ENCODE measurements around the gene ADO.
A peak's percentile ranks its signal among the peaks of the same experiment; 100 is the strongest.
"Not testable (repeated sequence)": the region's sequence is repeated elsewhere in the genome, so short reads cannot be mapped to it uniquely, and the experiment has no call there.

Gene ADO

GRCh38 chr10:62784537-62784936 is 20.0 kb upstream of the ADO start:
- not testable (repeated sequence) for ATAC-seq, DNase-seq, H3K27ac Mint-ChIP-seq, H3K4me3 Mint-ChIP-seq
- peaks cover 42% of the 10 kb centered on the region for H3K27me3 Mint-ChIP-seq
- peaks cover 26% of the 10 kb centered on the region for H3K4me1 Mint-ChIP-seq
- H3K9me3 Mint-ChIP-seq, result peaks cover 24 to 30% of the 10 kb centered on the region in 2 donors

DNA sequence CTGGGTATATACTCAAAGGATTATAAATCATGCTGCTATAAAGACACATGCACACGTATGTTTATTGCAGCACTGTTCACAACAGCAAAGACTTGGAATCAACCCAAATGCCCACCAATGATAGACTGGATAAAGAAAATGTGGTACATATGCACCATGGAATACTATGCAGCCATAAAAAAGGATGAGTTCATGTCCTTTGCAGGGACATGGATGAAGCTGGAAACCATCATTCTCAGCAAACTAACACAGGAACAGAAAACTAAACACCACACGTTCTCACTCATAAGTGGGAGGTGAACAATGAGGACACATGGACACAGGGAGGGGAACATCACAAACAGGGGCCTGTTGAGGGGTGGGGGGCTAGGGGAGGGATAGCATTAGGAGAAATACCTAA is 16.2 kb upstream of the ADO start:
- H3K27me3 Mint-ChIP-seq, result peaks cover 54% of the 10 kb centered on the region
- H3K4me1 Mint-ChIP-seq, ATAC-seq, H3K4me3 Mint-ChIP-seq, H3K27ac Mint-ChIP-seq, DNase-seq: not testable (repeated sequence)
- H3K9me3 Mint-ChIP-seq, result peaks cover 21 to 24% of the 10 kb centered on the region in 2 donors

GRCh38 chr10:62788861-62789467 is 15.6 kb upstream of the ADO start:
- peaks cover 54% of the 10 kb centered on the region for H3K27me3 Mint-ChIP-seq
- ATAC-seq (no peak), DNase-seq (no peak)
- no peak overlapping the region for H3K4me3 Mint-ChIP-seq
- H3K27ac Mint-ChIP-seq, result no peak overlapping the region
- H3K4me1 Mint-ChIP-seq, result no peaks in the 10 kb centered on the region
- H3K9me3 Mint-ChIP-seq, result peaks cover 14 to 18% of the 10 kb centered on the region in 2 donors

DNA sequence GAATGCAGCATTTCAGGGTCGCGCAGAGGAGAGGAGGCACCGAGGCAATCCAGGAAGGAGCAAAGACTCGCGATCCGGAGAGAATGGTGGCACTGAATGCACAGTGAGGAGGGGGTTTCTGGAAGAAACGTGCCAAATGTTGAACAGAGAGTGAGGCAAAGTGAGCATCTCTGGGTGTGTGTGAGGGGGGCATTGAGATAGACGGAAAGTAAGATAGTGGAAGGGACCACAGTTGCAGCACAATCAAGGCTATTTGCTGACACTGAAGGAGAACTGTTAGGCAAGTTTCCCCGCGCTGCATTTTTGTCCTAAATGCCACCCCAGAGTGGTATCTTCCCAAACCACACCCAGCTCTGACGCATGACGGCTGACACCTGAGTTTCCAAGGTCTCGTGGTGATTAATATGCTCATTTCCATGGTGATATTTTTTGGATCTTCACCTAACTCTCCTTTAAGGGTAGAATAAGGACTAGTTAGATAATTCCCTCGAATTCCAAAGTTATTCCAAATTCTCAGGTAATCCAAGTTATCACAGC is 14.4 kb upstream of the ADO start:
- Mint-ChIP-seq H3K4me1 (no peaks in the 10 kb centered on the region), H3K4me3 (no peak overlapping the region), H3K9me3 (peaks cover 5 to 6% of the 10 kb centered on the region in 2 donors), H3K27me3 (peaks cover 46% of the 10 kb centered on the region), H3K27ac (no peak overlapping the region)
- ATAC-seq, result no peak
- DNase-seq, result no peak

DNA sequence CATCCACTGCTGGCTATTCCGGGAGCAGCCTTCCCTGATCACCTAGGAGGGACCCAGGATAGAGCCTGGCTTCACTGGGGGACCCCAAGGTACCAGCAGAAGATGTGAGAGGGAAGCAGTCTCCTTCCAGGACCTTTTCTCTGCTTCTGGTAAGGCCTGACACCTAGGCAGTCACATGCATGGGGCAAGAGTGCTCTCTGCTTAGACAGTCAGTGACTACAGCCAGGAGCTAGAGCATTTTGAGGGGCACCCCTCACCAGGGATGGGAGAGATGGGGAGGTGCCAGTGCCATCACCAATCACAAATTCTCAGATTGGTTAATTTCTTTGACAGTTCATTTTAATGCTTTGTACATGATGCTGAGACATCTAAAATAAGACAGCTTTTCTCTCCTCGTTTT is 13.9 kb upstream of the ADO start:
- Mint-ChIP-seq H3K27me3 (peaks cover 41% of the 10 kb centered on the region), H3K4me1 (no peaks in the 10 kb centered on the region)
- no peak for ATAC-seq

GRCh38 chr10:62792261-62792660 is 12.3 kb upstream of the ADO start:
- peaks cover 42% of the 10 kb centered on the region for H3K27me3 Mint-ChIP-seq
- peak overlapping the region in 1 of 2 donors; percentile 53 for H3K27ac Mint-ChIP-seq
- H3K9me3 Mint-ChIP-seq, result no peaks in the 10 kb centered on the region
- H3K4me3 Mint-ChIP-seq, result no peak overlapping the region
- ATAC-seq (no peak), DNase-seq (no peak)
- H3K4me1 Mint-ChIP-seq, result peaks cover 8% of the 10 kb centered on the region

More for the DNA sequence above, 13.9 kb upstream of the ADO start:
- H3K4me3 Mint-ChIP-seq, result no peak overlapping the region
- DNase-seq, result no peak
- H3K9me3 Mint-ChIP-seq, result peaks cover 0 to 1% of the 10 kb centered on the region in 2 donors
- no peak overlapping the region for H3K27ac Mint-ChIP-seq

GRCh38 chr10:62794306-62794705 is 10.2 kb upstream of the ADO start:
- Mint-ChIP-seq H3K4me1 (peaks cover 8% of the 10 kb centered on the region), H3K4me3 (no peak overlapping the region), H3K27me3 (peaks cover 47% of the 10 kb centered on the region), H3K9me3 (no peaks in the 10 kb centered on the region), H3K27ac (no peak overlapping the region)
- ATAC-seq (no peak), DNase-seq (no peak)

DNA sequence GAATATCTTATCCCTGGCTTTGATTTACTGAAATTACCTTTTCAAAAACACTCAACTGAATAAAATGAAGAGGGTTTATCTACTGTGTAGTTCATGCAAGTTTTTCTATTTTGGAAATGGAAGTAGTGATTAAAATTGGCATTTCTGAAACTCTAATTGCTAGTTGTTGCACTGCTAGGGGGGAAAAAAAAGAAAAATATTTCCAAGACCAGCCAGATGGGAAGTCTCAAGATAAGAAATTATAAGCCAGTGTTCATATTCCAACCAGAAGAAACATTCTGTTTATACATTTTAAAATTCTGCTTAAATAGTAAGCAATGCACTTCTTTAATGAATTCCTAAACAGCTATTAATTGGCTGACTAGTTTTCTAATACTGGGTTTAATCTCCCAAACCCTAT is 9.4 kb upstream of the ADO start:
- DNase-seq, result no peak
- Mint-ChIP-seq H3K9me3 (no peaks in the 10 kb centered on the region), H3K27me3 (peaks cover 39% of the 10 kb centered on the region), H3K27ac (no peak overlapping the region), H3K4me3 (no peak overlapping the region), H3K4me1 (peaks cover 8% of the 10 kb centered on the region)
- no peak for ATAC-seq

GRCh38 chr10:62795762-62796161 is 8.8 kb upstream of the ADO start:
- no peak for DNase-seq
- Mint-ChIP-seq H3K4me1 (peaks cover 8% of the 10 kb centered on the region), H3K4me3 (no peak overlapping the region), H3K27me3 (peaks cover 32% of the 10 kb centered on the region), H3K9me3 (no peaks in the 10 kb centered on the region), H3K27ac (no peak overlapping the region)
- no peak for ATAC-seq

DNA sequence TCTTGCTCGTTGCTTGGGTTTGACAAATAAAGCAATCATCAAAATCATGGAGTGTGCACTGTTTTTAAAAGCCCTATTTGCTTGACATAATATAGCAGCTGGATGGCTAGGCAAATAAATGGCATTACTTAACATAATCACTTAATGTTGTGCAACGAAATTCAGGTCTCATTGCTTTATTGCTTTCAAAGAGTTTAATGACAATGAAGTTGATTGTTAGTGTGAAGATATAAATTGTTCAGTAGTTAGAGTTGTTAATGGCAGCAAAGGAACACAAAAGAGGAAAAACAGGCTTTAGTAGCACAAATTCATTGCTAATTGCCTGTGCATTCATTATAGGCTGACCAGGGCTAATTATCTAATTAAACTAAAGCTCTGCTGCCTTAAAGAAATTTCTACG is 7.6 kb upstream of the ADO start:
- no peak for ATAC-seq
- no peaks in the 10 kb centered on the region for H3K9me3 Mint-ChIP-seq

DNA sequence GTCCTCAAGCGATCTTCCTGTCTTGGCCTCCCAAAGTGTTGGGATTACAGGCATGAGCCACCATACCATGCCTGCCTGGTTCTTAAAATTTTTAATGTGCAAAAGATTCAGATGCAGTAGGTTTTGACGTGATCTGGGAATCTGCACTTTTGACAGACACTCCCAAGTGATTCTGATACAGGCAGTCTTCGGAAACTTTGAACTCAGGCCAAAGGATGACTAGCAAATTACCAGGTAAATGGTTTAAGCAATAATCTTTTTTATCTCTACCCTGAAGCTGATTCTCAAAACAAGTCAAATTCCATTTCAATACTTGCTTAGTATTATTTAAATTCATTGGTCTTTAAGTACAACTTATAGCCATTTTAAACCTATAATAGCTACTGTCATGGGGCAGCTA is 2.6 kb upstream of the ADO start:
- Mint-ChIP-seq H3K27ac (no peak overlapping the region), H3K4me3 (no peak overlapping the region), H3K4me1 (peaks cover 14% of the 10 kb centered on the region), H3K9me3 (no peaks in the 10 kb centered on the region), H3K27me3 (peaks cover 16% of the 10 kb centered on the region)
- no peak for DNase-seq
- no peak for ATAC-seq

More for the DNA sequence above, 7.6 kb upstream of the ADO start:
- no peak for DNase-seq
- H3K27ac Mint-ChIP-seq, result no peak overlapping the region
- peaks cover 26% of the 10 kb centered on the region for H3K27me3 Mint-ChIP-seq
- H3K4me3 Mint-ChIP-seq, result no peak overlapping the region
- H3K4me1 Mint-ChIP-seq, result peaks cover 8% of the 10 kb centered on the region

DNA sequence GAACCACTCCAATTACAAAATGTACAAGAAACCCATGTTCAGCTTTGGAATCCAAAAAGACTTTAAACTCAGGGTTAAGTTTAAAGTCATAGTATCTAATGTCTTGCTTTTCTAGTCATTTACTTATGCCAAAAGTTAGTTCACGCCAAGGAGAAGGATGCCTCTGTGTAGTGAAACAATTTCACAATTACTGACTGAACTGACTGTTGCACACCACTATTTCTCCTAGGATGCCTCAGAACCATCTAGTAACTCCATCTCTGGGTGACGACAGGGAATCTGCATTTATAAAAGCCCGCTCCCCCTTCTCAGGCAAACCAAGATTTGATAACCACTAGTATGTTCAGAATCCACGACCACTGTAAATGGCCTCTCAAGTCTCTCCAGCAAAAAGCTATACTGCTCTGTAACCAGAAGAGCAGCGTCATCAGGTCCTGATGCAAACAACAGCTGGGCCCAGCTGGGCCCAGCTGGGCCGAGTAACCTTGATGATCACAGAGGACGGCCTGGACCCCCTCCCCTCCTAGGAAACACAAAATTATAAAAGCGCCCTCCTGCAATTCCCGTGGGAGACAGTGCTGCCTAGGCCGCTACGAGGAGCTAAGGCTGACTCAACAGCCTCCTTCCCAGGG is 680 bp upstream of the ADO start:
- peaks cover 5% of the 10 kb centered on the region for H3K27me3 Mint-ChIP-seq
- H3K27ac Mint-ChIP-seq, result peak overlapping the region; percentile 99
- no peak for ATAC-seq
- H3K4me1 Mint-ChIP-seq, result peaks cover 30% of the 10 kb centered on the region
- no peaks in the 10 kb centered on the region for H3K9me3 Mint-ChIP-seq
- peak overlapping the region; percentile 88 to 93 for H3K4me3 Mint-ChIP-seq
- DNase-seq, result no peak

- DNase-seq, result peak in 1 of 2 donors; percentile 13
- H3K27me3 Mint-ChIP-seq, result no peaks in the 10 kb centered on the region
- H3K27ac Mint-ChIP-seq, result peak overlapping the region; percentile 90 to 96
- peaks cover 46% of the 10 kb centered on the region for H3K4me1 Mint-ChIP-seq
- peak; percentile 50 for ATAC-seq
- H3K9me3 Mint-ChIP-seq, result no peaks in the 10 kb centered on the region
- H3K4me3 Mint-ChIP-seq, result peak overlapping the region; percentile 81 to 94
Measured at GRCh38 chr10:62805231-62806099, 945 bp downstream of the ADO start.

DNA sequence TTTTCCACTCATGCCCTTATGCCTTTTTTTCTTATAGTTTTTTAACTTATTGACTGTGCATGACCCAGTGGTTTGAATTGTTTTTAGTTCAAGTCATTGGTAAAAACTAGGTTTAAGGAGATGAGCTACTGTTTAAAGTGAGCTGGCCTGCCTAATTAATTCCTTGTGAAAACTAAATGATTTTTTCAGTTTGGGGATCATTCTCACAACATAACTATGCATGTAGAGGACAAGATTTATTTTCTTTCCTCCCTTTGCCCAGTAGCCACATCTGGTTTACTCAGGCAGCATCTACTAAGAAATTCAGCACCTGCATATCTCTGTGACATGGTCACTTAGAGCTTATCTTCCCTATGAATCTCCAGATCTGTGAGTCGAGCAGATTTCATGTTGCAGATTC is 1.7 kb downstream of the ADO start:
- peaks cover 54% of the 10 kb centered on the region for H3K4me1 Mint-ChIP-seq
- peak overlapping the region; percentile 81 to 94 for H3K4me3 Mint-ChIP-seq
- ATAC-seq, result no peak
- H3K9me3 Mint-ChIP-seq, result no peaks in the 10 kb centered on the region
- H3K27me3 Mint-ChIP-seq, result no peaks in the 10 kb centered on the region
- peak overlapping the region in 1 of 2 donors; percentile 9 for H3K27ac Mint-ChIP-seq
- no peak for DNase-seq

DNA sequence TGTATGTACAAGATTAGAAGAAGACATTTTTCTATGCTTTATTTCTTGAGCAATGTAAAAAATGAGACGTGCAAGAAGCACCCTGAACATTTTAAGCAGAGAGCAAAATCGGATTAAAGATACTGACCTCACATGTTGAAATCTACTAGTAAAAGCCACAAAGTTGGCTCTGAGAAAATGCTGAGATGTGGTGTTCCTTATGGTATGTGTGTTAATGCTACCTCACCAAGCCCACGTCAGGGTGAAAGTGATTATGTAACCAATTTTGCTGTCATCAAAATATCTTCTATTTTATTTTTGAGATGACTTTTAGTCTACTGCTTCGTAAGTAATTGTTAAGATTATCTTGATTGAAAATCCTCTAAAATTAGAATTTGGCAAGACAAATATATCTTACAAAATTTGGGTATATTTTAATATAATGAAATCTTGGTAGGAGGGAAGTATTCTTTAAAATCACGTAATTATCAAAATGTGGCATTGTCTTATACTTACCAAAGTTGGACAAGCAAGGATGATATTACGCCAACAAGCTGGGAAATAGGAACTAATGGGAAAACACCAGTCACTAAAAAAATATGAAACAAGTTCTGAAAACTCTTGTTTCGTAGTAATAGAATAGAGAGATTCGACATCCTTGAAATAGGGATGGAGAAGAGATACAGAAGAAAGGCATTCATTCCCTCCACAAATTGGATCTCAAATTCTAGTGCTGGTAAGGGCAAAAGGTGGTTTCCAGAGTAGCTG is 5.8 kb downstream of the ADO start:
- peak overlapping the region in 1 of 2 donors; percentile 54 for H3K27ac Mint-ChIP-seq

More for the DNA sequence above, 5.8 kb downstream of the ADO start:
- H3K9me3 Mint-ChIP-seq, result no peaks in the 10 kb centered on the region
- H3K4me1 Mint-ChIP-seq, result peaks cover 81% of the 10 kb centered on the region
- peak overlapping the region in 1 of 2 donors; percentile 25 for H3K4me3 Mint-ChIP-seq
- ATAC-seq, result no peak
- DNase-seq, result no peak
- H3K27me3 Mint-ChIP-seq, result no peaks in the 10 kb centered on the region
